CD4-positive, alpha-beta T cell treated with Interleukin-21 for 1 hour (primary cell): ENCODE data around the gene ARX.

Source experiments
- DNase-seq: peaks from one replicate; pipeline ENCODE4 v3.0.0-alpha.2; 2020

Gene ARX

GRCh38 chrX:25016361-25016671 lies 551 bp upstream of the ARX start:
- DNase-seq = no peak

- DNase-seq = no peak
Measured at GRCh38 chrX:25014366-25014838, 1.4 kb downstream of the ARX start.

GRCh38 chrX:25013632-25014365 lies 2.0 kb downstream of the ARX start:
- no peak for DNase-seq

- DNase-seq = no peak
Measured at GRCh38 chrX:25012793-25013631, 2.8 kb downstream of the ARX start.

- no peak for DNase-seq
Measured at GRCh38 chrX:25012433-25012735, 3.4 kb downstream of the ARX start.

- no peak for DNase-seq
Measured at GRCh38 chrX:25011589-25012432, 4.0 kb downstream of the ARX start.

GRCh38 chrX:25010784-25011588 lies 4.8 kb downstream of the ARX start:
- no peak for DNase-seq

GRCh38 chrX:25009407-25009806 lies 6.4 kb downstream of the ARX start:
- DNase-seq = no peak

GRCh38 chrX:25007059-25008053 lies 8.4 kb downstream of the ARX start:
- no peak for DNase-seq

GRCh38 chrX:25006586-25007058 lies 9.1 kb downstream of the ARX start:
- no peak for DNase-seq

- DNase-seq = no peak
Measured at GRCh38 chrX:25005382-25006185, 10.2 kb downstream of the ARX start.

- DNase-seq = no peak
Measured at GRCh38 chrX:25005034-25005381, 10.8 kb downstream of the ARX start.

GRCh38 chrX:25004485-25005032 lies 11.2 kb downstream of the ARX start:
- DNase-seq = no peak

- DNase-seq = no peak
Measured at GRCh38 chrX:25004040-25004439, 11.7 kb downstream of the ARX start.

- no peak for DNase-seq
Measured at GRCh38 chrX:25003066-25003849, 12.5 kb downstream of the ARX start.

- no peak for DNase-seq
Measured at GRCh38 chrX:25002661-25003020, 13.1 kb downstream of the ARX start.

- DNase-seq = no peak
Measured at GRCh38 chrX:25001808-25002660, 13.7 kb downstream of the ARX start.

- DNase-seq = no peak
Measured at GRCh38 chrX:24999511-24999910, 16.3 kb downstream of the ARX start.
